SK-N-SH (cell line): ENCODE data around the gene RAD51. TPM values are rescaled to one million over a fixed set of nuclear protein-coding genes. Genes with fewer than 3 reads are reported as not detected.

Source experiments
- CTCF ChIA-PET: fragments of 300-600, 350-600 bp; formaldehyde crosslinking; extraction: SDS; loops from one replicate; lab custom pipeline; 2021; lab: Yijun Ruan, JAX
- POLR2A ChIA-PET: fragments of 350-600 bp; sonication (Branson Sonifier 250); formaldehyde crosslinking; extraction: SDS; loops from one replicate; lab custom pipeline; 2020; ENCODE audit warnings: antibody characterized with exemption, inconsistent platforms; lab: Yijun Ruan, JAX
- DNase-seq: peaks from one replicate; pipeline ENCODE4 v3.0.0; 2012
- H2AFZ ChIP-seq: fragments of 200-600 bp; sonication (generic); 2 replicates; pipeline ENCODE4 v1.8.1; 2016; ENCODE audit warnings: antibody characterized with exemption, mild to moderate bottlenecking, low read depth
- H3F3A ChIP-seq: fragments of 200-600 bp; sonication (generic); replicated peaks from 2 replicates; pipeline ENCODE3; 2016; ENCODE audit warnings: antibody characterized with exemption, mild to moderate bottlenecking; ENCODE audit not compliant: insufficient read depth
- H3K27ac ChIP-seq, 2 experiments: fragments of 200-500 bp in 1 of 2; fragments of 200-600 bp in 1 of 2; sonication (Bioruptor generic) in 1 of 2; sonication (generic), shearing (Covaris generic) in 1 of 2; 2 replicates each; pipeline versions ENCODE4 v1.5.1 to v1.6.1; 2014 to 2016; ENCODE audit warnings: low read depth in 2 of 2, inconsistent platforms in 1 of 2, low read length in 1 of 2, mild to moderate bottlenecking in 1 of 2, mixed read lengths in 1 of 2
- H3K27me3 ChIP-seq: fragments of 200-600 bp; sonication (generic), shearing (Covaris generic); 2 replicates; pipeline ENCODE4 v1.6.1; 2016; ENCODE audit warnings: mixed run types; ENCODE audit not compliant: insufficient read depth
- H3K36me3 ChIP-seq, 2 experiments: fragments of 200-500 bp in 1 of 2; fragments of 200-600 bp in 1 of 2; sonication (Bioruptor generic) in 1 of 2; sonication (generic) in 1 of 2; replicated peaks in 1 of 2; 2 replicates each; pipeline versions ENCODE3 to v1.5.1; 2014 to 2016; ENCODE audit warnings: low read length in 1 of 2, mild to moderate bottlenecking in 1 of 2; ENCODE audit not compliant: insufficient read depth in 2 of 2, control insufficient read depth in 1 of 2
- H3K4me1 ChIP-seq, 2 experiments: fragments of 200-500 bp in 1 of 2; fragments of 200-600 bp in 1 of 2; sonication (Bioruptor generic) in 1 of 2; sonication (generic), shearing (Covaris generic) in 1 of 2; 2 replicates each; pipeline versions ENCODE4 v1.5.1 to v1.6.1; 2014 to 2016; ENCODE audit warnings: low read depth in 1 of 2, low read length in 1 of 2, mixed run types in 1 of 2; ENCODE audit not compliant: insufficient read depth in 2 of 2, control insufficient read depth in 1 of 2
- H3K4me2 ChIP-seq: fragments of 200-600 bp; sonication (generic), shearing (Covaris generic); 2 replicates; pipeline ENCODE4 v1.6.1; 2017; ENCODE audit warnings: mixed run types
- H3K4me3 ChIP-seq, 2 experiments: fragments of 200-500 bp in 1 of 2; fragments of 200-600 bp in 1 of 2; sonication (Bioruptor generic) in 1 of 2; sonication (generic), shearing (Covaris generic) in 1 of 2; 2 replicates each; pipeline versions ENCODE4 v1.5.1 to v1.8.1; 2014 to 2016; ENCODE audit warnings: low read depth in 2 of 2, inconsistent platforms in 1 of 2, low read length in 1 of 2, mild to moderate bottlenecking in 1 of 2, mixed read lengths in 1 of 2, moderate library complexity in 1 of 2
- H3K79me2 ChIP-seq: fragments of 200-600 bp; sonication (generic); 2 replicates; pipeline ENCODE4 v1.8.1; 2017; ENCODE audit warnings: mild to moderate bottlenecking; ENCODE audit not compliant: insufficient read depth
- H3K9ac ChIP-seq: fragments of 200-600 bp; sonication (generic); 2 replicates; pipeline ENCODE4 v1.6.1; 2017; ENCODE audit warnings: mixed run types
- H3K9me2 ChIP-seq: fragments of 200-600 bp; sonication (generic); 2 replicates; pipeline ENCODE4 v1.6.1; 2017; ENCODE audit warnings: mixed run types
- H3K9me3 ChIP-seq: fragments of 200-600 bp; sonication (generic); 2 replicates; pipeline ENCODE4 v1.6.1; 2017; ENCODE audit warnings: mixed run types, mild to moderate bottlenecking, moderate library complexity
- H4K20me1 ChIP-seq: fragments of 200-600 bp; sonication (generic); 2 replicates; pipeline ENCODE4 v1.6.1; 2017; ENCODE audit warnings: mild to moderate bottlenecking, mixed run types; ENCODE audit not compliant: insufficient read depth
- CHD2 ChIP-seq: fragments of 150-350 bp; IDR thresholded peaks from 2 replicates; pipeline ENCODE4 v1.6.1; 2018; ENCODE audit warnings: low read length; ENCODE audit not compliant: partially characterized antibody
- CTCF ChIP-seq: fragments of 200-600 bp; sonication (generic); IDR thresholded peaks from 2 replicates; pipeline ENCODE4 v1.6.1; 2017; ENCODE audit warnings: antibody characterized with exemption, mild to moderate bottlenecking, moderate library complexity
- EZH2phosphoT487 ChIP-seq: fragments of 200-600 bp; sonication (generic); IDR thresholded peaks from 2 replicates; pipeline ENCODE4 v1.6.1; 2017; ENCODE audit warnings: low read depth, mixed run types, mild to moderate bottlenecking, antibody characterized with exemption, moderate library complexity, borderline replicate concordance
- FOXJ3 ChIP-seq: sonication (generic); formaldehyde crosslinking; IDR thresholded peaks from 2 replicates; pipeline ENCODE4 v1.5.1; 2020; ENCODE audit warnings: mild to moderate bottlenecking, missing genetic modification reagents
- IRF3 ChIP-seq: fragments of 150-350 bp; IDR thresholded peaks from 2 replicates; pipeline ENCODE4 v1.6.1; 2016; ENCODE audit warnings: mild to moderate bottlenecking, low read depth, low read length
- JUND ChIP-seq: IDR thresholded peaks from 2 replicates; pipeline ENCODE4 v1.4.0; 2012
- MEF2A ChIP-seq: IDR thresholded peaks from 2 replicates; pipeline ENCODE4 v1.4.0; 2012; ENCODE audit warnings: low read depth, borderline replicate concordance
- MXI1 ChIP-seq: IDR thresholded peaks from 2 replicates; pipeline ENCODE4 v1.6.1; 2012; ENCODE audit warnings: mild to moderate bottlenecking, low read depth, low read length, improper control_type of control experiment
- PBX3 ChIP-seq: IDR thresholded peaks from 2 replicates; pipeline ENCODE4; 2012
- REST ChIP-seq: IDR thresholded peaks from 2 replicates; pipeline ENCODE4 v1.6.1; 2012; ENCODE audit warnings: mild to moderate bottlenecking, low read depth, low read length, moderate library complexity
- RFX5 ChIP-seq: IDR thresholded peaks from 2 replicates; pipeline ENCODE4 v1.6.1; 2012; ENCODE audit warnings: mild to moderate bottlenecking, improper control_type of control experiment, low read length
- RXRA ChIP-seq: IDR thresholded peaks from 2 replicates; pipeline ENCODE4 v1.4.0; 2012; ENCODE audit warnings: low read depth, mild to moderate bottlenecking, borderline replicate concordance
- TAF1 ChIP-seq: IDR thresholded peaks from 2 replicates; pipeline ENCODE4 v1.6.1; 2012; ENCODE audit warnings: low read depth, mild to moderate bottlenecking, low read length, moderate library complexity, borderline replicate concordance
- TCF12 ChIP-seq: IDR thresholded peaks from 2 replicates; pipeline ENCODE4 v1.4.0; 2012
- TEAD4 ChIP-seq: IDR thresholded peaks from 2 replicates; pipeline ENCODE4 v1.4.0; 2012; ENCODE audit warnings: mild to moderate bottlenecking, borderline replicate concordance; ENCODE audit not compliant: insufficient read depth
- WGBS: methylation state at CpG from one replicate; pipeline ENCODE4 v1.1.6; 2017; ENCODE audit warnings: low lambda C conversion rate; 5-methylcytosine and 5-hydroxymethylcytosine counted together
- polyA plus RNA-seq, 3 experiments: library from polyadenylated mRNA; depleted of rRNA; stranded (reverse); fragments of >200 nt; gene quantifications; 2 replicates each; pipeline ENCODE4 v1.2.3, GENCODE V29; 2012

RAD51 gene
- polyA plus RNA-seq, 1 of the 3 experiments (the other 2 are of a cell fraction) = 7.6 TPM

GRCh38 chr15:40694688-40695468 is at the start of gene RAD51 (continued):
- TF ChIP-seq REST (no peak; the same call in 1 of the 2 replicates), EZH2phosphoT487 (no peak), CTCF (no peak), TCF12 (no peak), MXI1 (peak; percentile 94)

- Histone ChIP-seq H3K27me3 (no peaks in the 10 kb centered on the region), H4K20me1 (no peaks in the 10 kb centered on the region), H3K4me2 (no peak overlapping the region), H3K9me3 (no peaks in the 10 kb centered on the region), H3K9ac (no peak overlapping the region), H3K27ac (no peak overlapping the region), H3K9me2 (no peaks in the 10 kb centered on the region), H3K79me2 (no peaks in the 10 kb centered on the region), H3K4me3 (no peak overlapping the region), H3K36me3 (peaks cover 8 to 19% of the 10 kb centered on the region in 2 experiments), H3K4me1 (no peaks in the 10 kb centered on the region), H2AFZ (no peak overlapping the region), H3F3A (peaks cover 15% of the 10 kb centered on the region)
- TF ChIP-seq RXRA (no peak), REST (no peak), TAF1 (no peak), PBX3 (no peak), JUND (no peak), FOXJ3 (CRISPR knock-in tag) (no peak), CHD2 (no peak), IRF3 (no peak), TEAD4 (no peak), MEF2A (no peak), RFX5 (no peak)
- POLR2A ChIA-PET = no interaction called here
- DNase-seq = no peak
- CTCF ChIA-PET = interaction anchor here (1.5 kb wide), 1 partner anchor 16 kb away, joined by 3 read pairs; no protein-coding TSS in a partner anchor
- WGBS = 97% methylated on average over 1 of the region's 1 CpG
Observed at GRCh38 chr15:40647523-40647922, 47.5 kb upstream of the RAD51 start.
